Skin of body (tissue), 2 donors: ENCODE data around the gene WASHC3. TPM values are rescaled to one million over a fixed set of nuclear protein-coding genes. Genes with fewer than 3 reads are reported as not detected.
"Not testable (repeated sequence)": the region's sequence is repeated elsewhere in the genome, so short reads cannot be mapped to it uniquely, and the experiment has no call there.

Experiments used
- DNase-seq: peaks from one replicate; lab custom pipeline; 2025; lab: John Stamatoyannopoulos, UW
- total RNA-seq: library from RNA; depleted of rRNA; stranded (reverse); fragments of >200 nt; gene quantifications from one replicate; pipeline ENCODE4 v1.2.3, GENCODE V29; 2014

The WASHC3 gene, protein sequence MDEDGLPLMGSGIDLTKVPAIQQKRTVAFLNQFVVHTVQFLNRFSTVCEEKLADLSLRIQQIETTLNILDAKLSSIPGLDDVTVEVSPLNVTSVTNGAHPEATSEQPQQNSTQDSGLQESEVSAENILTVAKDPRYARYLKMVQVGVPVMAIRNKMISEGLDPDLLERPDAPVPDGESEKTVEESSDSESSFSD
- total RNA-seq: 44.2 TPM

DNA sequence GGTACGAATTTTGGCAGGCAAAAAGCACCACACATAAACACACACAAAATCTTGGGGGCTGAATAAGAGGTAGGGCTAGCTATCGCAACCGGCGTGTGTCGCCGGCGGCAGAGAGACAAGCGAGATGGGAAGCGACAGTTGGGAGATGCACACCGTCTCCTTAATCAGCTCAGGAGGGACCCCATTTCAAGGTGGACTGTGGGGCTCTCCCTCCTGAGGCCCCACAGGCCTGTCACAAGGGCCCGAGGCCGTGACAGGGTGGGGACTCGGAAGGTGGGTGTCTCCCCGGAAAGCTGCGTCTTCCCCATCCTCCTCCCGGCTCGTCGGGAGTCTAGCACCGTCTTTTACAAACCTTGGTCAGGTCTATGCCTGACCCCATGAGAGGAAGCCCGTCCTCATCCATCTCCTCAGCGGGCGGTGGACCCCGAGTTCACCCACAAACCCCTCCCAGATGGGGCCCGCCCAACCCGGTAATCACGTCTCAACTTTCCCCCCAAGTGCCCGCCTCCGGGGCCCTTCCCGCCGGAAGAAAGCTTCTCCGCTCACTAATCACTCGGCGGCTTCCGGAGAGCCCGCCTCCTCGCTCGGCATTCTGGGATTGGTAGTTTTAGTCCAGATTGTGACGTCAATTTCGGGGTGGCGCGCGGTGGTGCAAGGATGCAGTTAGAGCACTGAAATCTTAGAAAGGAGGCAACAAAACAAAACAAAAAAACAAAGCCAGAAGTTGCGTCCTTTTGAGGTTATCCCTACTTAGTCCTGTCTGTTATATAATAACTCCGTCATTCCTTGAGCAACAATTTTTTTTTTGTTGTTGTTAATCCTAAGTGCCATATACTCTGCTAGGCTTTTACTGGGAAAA lies at the start of gene WASHC3:
Gene WASHC3 (minus strand): TSS at position 432 of the 859 bp plus-strand sequence. CDS start 29 bp downstream, at position 403.
- DNase-seq: peak; percentile 97

DNA sequence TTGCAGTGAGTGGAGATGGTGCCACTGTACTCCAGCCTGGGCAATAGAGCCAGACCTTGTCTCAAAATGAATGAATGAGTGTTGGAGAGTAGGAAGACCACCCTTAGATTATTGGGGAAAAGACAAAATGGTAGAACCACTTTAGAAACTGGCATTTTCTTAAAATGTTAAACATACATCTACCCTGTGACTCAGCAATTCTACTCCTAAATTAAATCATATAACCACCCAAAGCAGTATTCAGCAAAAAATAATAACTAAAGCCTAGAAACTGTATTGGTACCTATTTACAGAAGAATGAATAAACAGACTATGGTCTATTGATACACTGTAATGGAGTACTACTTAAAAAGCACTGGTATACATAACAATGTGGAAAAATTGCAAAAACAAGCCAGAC lies 49.0 kb upstream of the WASHC3 start:
- DNase-seq: no peak

DNA sequence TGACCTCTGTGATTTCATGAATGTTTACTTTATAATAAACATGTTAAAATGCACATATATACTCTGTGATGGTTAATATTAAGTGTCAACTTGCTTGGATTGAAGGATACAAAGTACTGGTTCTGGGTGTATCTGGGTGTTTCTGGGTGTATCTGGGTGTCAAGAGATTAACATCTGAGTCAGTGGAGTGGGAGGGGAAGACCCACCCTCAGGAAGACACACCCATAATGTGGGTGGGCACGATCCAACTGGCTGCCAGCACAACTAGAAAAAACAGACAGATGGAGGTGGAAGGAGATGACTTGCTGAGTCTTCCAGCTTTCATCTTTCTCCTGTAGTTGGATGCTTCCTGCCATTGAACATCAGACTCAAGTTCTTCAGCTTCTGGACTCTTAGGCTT lies 46.2 kb upstream of the WASHC3 start:
- DNase-seq: no peak

DNA sequence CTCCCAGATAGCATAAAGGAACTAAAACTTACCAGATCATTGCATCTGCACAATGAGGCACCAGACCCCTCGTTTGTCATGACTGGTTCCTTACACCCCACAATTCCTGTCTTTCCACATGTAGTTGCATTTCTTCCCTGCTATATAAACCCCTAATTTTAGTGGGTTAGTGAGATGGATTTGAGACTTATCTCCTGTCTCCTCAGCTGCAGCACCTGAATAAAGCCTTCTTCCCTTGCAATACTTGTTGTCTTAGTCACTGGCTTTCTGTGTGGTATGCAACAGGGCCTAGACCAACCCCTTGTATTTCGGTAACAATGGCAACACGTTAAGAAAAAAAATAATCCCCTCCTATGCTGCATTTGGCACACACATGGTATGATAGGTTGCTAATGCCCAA lies 45.1 kb upstream of the WASHC3 start:
- DNase-seq: no peak

DNA sequence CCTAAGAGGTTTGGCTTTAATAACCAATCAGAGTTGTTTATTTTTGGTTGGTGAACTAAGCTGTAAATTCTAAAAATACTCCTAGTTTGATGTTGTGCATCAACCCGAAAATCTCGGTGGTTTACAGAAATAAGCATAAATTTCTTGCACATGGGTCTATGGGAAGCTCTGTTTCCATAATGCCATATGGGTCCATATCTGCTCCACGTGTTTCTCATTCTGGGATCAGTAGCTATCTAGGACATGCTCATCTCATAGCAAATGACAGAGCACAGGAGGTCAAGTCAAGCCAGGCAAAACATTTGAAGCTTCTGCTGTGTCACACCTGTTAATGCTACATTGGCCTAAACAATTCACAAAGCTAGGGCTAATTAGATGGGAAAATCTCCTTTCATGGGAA lies 35.1 kb upstream of the WASHC3 start:
- no peak for DNase-seq

DNA sequence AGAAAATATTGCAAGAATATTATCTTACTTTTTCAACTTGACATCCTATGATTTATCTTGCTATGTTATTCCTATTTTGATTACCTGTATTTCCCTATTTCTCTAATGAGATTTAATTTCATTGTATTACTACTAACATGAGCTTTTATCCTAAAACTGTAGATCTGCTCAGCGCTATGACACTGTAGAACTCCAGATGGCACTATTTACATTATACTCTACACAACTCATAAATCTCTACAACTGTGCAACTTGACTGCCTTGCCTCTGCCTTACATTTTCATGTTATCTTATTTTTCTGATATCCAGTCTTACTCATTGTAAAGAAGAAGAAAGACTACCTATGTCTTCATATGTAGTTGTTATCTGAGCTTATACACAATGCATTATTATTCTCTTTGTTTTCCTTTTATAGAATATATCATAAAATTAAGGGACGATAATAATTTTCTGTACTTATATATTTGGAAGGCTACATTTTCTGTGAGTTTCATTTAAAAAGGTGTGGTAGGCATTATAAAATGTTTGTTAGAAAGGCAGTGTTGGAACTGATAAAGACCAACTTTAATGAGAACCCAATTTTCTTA lies 34.0 kb upstream of the WASHC3 start:
- peak; percentile 50 for DNase-seq

DNA sequence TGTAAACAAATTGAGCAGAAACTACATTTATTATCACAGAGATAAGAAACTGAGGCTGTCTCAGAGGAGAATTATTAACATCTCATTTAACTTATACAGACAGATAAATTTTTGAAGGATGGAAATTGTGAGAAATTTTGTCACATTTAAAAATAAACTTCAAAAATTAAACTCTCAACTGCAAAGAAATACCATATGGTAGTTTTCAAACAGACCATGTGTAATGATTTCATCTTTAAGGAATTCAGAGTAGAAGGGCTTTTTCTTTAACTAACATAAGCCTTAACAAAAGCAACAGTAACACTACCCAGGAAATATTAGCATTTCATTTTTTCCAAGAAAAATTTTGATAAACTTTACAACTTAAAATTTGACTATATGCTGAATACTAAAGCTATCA lies 31.5 kb upstream of the WASHC3 start:
- DNase-seq: peak; percentile 26

DNA sequence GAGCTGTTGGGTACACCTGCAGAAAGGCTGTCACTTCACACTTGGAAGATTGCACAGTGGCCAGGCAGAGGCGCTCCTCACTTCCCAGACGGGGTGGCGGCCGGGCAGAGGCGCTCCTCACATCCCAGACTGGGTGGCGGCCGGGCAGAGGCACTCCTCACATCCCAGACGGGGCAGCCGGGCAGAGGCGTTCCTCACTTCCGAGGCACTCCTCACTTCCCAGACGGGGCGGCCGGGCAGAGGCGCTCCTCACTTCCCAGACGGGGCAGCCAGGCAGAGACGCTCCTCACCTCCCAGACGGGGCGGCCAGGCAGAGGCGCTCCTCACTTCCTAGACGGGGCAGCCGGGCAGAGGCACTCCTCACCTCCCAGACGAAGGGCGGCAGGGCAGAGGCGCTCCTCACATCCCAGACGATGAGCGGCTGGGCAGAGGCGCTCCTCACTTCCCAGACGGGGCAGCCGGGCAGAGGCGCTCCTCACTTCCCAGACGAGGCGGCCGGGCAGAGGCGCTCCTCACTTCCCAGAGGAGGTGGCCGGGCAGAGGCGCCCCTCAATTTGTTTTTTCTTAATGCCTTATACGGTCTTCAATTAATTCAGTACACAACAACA lies 27.5 kb upstream of the WASHC3 start:
- DNase-seq: not testable (repeated sequence)

DNA sequence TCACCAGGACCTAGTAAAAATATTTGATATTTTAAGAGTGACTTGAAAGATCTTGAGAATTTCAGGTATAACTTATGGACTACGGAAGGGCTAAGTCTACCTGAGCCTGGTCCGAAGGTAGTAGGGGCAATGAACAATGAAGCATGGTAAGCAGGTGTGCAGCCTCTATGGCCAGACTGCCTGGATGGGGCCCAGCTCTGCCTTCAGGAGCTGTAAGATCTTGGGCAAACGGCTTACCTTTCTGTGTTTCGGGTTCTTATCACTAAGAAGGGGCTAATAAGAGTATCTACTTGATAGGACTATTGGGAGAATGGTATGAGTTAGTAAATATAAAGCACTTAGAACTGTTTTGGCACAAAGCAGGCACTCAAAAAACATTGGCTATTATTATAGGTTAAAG lies 19.1 kb upstream of the WASHC3 start:
- no peak for DNase-seq

DNA sequence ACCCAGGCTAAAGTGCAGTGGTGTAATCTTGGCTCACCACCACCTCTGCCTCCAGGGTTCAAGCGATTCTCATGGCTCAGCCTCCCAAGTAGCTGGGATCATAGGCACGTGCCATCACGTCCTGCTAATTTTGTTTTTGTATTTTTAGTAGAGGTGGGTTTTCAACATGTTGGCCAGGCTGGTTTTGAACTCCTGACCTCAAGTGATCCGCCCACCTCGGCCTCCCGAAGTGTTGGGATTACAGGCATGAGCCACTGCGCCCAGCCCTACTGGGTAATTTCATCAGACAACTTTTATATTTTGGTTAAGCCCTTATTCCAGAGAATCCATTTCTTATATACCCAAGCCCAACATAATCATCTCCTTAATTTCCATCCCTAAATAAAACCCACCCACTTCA lies 10.3 kb upstream of the WASHC3 start:
- DNase-seq: not testable (repeated sequence)

DNA sequence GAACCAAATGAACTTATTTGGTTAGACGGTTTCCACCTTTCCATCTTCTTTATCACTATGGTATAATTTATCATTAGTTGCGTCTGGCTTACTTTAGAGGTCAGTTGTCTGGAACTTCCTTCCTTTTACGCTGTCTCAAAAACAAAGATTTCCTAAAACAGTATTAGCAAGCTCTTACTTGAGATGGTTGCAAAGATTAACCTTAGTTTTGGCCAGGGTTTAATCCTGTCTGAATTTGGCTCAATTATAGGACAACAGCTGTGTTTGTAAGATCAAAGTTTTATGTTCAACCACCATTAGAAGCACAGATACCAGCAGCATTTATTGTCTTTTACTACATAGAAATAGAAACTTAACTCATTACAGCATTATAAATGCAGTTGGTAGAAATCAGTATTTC lies 7.9 kb upstream of the WASHC3 start:
- no peak for DNase-seq

DNA sequence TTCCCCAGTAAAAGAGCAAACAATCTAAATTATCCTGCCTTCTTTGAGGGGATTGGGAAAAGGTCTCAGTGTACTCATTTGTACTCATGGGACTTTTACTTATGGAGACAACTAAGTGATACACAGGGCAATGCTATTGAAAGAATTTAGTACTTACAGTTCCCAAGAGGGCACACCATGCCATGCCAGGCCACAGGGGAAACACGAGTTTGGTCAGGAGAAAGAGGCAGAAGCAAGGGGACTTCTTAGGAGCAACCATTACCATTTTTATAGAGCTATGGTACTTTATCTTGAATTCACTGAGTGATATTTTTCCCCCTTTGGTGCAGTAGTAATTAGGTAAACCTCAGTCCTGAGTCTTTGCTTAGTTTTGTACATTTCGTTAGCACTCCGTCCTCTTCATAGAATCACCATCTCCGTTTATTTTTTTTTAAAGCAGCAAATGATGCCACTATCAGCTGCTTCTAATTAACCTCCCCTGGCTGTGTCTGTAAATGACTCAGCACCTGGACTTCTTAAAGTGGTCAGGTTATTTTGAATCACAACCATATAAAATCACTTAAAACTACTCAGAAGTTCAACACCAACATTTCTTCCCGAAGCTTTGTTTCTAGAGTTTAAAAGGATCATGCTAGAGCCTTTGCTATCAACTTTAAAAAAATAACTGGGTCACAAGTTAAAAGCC lies 5.9 kb upstream of the WASHC3 start:
- DNase-seq: no peak

DNA sequence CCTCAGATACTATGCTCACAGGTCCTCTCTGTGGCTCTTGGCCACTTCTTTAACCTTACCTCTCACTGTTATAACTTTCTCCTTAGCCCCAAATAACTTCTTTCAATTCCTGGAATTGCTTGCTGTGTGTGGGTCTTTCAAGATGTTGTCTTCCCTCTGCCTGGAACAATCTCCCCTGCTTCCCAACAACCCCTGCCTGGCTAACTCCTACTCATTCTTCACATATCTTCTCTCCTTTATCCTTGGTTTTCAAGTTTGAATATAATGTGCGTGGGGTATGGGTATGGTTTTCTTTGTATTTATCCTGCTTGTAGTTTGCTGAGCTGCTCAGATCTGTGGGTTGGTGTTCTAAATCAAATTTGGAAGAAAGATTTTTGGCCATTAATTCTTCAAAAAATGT lies 2.7 kb upstream of the WASHC3 start:
- DNase-seq: no peak

DNA sequence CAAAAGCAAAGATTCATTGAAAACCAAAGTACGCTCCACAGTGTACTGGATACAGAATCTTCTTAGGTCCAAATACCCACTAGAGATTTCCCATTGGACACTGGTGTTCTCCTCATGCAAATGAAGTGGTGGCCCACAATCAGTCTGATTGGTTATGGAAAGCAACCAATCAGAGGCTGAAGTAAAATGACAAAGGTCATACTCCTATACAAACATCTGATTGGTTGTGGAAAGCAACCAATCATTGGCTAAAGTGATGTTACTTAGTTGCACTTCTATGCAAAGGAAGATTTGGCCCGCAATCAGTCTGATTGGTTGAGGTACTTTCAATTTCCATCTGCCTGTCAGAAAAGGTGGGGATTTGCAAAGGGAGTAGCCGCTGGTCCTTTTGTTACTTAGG lies 1.3 kb upstream of the WASHC3 start:
- no peak for DNase-seq

DNA sequence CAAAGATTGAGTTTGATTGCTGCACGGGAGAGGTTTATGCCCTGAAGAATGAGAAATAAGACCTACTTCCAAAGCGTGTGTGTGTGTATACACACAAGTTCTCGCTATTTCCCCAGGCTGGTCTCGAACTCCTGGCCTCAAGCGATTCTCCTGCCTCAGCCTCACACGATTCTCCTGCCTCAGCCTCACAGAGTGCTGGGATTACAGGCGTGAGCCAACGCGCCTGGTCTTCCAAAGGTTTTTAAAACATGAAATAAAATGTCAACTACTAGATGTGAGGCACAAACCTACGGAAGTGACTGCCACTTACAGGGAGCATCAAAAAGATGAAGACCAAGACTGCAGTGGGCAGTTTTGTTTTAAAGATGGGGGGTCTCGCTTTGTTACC lies 622 bp upstream of the WASHC3 start:
- DNase-seq: no peak

DNA sequence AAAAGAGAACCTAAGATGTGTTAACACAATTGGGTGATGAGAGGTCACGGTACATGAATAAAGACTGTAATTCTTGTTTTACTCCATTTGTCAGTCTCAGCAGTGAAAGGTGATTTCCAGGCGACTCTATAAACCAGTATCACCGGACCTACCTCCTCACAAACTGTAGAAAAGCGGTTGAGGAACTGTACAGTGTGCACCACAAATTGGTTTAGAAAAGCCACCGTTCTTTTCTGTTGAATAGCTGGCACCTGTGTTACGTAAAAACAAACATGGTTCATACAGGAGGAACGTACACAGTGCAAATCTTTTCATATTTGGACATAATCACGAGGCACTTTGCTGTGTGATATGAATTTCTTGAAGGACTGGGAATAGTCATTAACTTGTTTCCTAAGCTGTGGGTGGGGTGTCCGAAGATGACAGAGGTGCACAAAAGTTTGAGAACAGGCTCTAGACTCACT lies 663 bp downstream of the WASHC3 start:
- peak; percentile 16 for DNase-seq

DNA sequence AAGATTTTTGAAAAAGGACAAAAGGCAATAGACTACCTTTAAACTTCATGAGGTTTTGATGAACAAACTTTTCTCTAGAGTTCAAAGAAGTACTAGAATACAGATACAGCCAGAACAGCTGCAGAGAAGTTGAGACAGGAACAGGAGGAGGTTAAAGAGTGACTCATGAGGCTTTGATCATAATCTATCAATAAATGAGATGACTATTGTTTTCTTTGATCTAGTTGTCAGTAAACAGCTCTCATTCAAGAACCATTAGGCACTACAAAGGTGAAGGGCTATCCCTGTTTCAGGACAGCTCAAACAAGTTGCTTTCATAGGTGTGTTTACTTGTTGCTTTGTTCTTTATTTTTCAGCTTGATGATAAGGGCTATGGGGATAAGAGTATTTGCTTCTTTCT lies 2.4 kb downstream of the WASHC3 start:
- DNase-seq: no peak

DNA sequence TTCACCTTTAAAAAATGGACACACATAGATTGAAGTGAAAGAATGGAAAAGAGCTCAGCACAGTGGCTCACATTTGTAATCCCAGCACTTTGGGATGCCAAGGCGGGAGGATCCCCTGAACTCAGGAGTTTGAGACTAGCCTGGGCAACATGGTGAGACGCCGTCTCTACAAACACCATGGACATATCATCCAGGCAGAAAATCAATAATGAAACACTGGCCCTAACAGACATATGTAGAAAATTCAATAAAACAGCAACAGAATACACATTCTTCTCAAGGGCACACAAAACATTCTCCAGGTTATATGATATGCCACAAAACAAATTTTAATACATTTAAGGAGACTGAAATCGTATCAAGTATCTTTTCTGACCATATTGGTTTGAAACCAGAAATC lies 7.4 kb downstream of the WASHC3 start:
- DNase-seq: no peak

DNA sequence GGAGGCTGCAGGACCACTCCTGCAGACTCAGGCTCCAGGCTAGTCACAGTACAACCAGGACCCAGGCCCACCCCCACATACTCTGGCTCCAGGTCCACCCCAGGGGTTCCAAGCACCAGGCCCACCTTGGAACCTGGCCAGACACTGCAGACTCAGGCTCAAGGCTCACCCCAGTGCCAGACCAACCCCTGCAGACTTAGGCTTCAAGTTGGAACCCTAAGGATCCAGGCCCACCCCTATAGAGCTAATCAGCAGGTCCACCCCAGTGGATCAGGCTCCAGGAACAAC lies 8.8 kb downstream of the WASHC3 start:
- DNase-seq: no peak

DNA sequence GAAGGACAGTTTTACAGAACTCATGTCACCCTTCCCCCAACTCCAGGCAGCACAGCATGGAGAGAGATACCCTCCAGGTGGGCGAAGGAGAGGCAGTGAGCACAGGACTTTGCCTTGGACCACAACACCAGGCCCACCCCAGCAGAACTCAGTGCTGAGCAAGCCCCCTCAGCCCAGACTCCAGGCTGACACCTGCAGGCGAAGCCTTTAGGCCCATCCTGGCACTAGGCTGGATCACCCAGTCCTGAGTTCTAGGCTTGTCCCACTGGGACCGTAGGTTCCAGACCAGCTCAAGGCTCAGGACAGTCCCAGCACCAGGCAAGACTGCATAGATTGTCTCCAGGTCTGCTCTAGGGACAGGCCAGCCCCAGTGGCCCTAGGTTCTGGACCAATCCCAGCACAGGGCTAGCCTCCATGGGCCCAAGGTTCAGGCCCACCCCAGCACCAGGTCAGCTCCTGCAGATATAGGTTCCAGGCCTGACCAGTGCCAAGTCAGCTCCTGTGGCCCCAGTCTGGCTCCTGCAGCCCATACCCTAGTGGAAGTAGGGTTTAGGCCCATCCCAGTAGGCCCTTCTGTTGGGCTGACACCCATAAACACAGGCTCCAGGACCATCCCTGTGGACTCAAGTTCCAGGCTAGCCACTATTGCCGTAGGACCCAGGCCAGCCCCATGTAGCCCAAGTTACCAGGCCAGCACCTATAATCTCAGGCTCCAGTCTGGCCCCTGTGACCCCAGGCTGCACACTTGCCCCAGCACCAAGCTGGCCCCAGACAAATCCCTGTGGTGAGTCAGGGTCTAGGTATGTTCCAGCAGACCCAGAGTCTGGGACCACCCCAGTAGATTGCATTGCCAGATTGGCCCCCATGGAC lies 9.4 kb downstream of the WASHC3 start:
- DNase-seq: no peak

DNA sequence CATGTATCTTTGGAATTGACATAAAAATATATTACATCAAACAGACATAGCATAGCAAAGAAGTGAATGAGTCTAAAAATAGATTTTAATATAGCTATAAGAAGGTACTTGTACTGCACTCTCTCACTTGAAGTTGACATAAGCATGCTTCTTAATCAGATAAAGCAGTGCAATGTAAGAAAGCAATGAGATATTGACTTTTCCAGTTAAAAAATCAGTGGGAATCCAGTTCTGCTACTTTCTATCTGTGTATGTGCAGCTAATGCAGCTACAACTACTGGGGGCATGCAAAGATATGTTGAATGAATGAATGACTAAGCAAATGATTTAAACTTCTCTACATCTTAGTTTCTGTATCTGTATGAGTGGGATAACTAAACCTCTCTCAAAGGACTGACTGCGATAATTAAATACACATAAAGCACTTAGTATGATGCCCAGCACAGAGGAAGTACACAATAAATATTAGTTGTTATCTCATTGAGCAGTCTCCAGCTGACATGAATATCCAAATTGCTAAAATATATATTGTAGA lies 10.3 kb downstream of the WASHC3 start:
- no peak for DNase-seq
